ENCODE data around the gene MAU2.

The MAU2 gene, protein sequence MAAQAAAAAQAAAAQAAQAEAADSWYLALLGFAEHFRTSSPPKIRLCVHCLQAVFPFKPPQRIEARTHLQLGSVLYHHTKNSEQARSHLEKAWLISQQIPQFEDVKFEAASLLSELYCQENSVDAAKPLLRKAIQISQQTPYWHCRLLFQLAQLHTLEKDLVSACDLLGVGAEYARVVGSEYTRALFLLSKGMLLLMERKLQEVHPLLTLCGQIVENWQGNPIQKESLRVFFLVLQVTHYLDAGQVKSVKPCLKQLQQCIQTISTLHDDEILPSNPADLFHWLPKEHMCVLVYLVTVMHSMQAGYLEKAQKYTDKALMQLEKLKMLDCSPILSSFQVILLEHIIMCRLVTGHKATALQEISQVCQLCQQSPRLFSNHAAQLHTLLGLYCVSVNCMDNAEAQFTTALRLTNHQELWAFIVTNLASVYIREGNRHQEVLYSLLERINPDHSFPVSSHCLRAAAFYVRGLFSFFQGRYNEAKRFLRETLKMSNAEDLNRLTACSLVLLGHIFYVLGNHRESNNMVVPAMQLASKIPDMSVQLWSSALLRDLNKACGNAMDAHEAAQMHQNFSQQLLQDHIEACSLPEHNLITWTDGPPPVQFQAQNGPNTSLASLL

DNA sequence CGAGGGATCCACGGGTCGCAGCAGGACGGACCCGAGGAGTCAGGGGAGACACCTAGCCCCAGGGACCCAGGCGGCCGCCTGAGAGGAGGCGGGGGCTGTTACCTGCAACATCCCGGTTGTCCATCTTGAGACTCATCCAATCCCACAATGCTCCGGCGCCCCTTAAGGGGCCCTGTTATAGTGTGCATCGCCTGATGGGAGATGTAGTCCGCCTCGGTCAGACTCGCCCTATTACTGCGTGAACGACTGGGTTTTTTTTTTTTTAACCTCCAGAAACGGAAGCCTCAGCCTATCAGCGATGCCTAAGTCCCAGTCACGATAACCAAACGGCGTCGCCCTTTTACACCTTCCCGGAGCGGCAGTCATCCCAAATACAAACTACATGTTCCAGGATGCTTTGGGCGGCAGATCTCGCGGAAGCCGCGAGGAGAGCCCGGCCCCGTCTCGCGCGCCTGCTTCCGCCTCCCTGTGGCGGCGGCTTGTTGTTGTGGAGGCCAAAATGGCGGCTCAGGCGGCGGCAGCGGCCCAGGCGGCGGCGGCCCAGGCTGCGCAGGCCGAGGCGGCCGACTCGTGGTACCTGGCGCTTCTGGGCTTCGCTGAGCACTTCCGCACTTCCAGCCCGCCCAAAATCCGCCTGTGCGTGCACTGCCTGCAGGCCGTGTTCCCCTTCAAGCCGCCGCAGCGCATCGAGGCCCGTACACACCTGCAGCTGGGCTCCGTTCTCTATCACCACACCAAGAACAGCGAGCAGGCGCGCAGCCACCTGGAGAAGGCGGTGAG, at the start of gene MAU2, which contains the start of gene SUGP1:
MAU2 (plus strand) TSS at position 469 of the 780 bp plus-strand sequence; CDS start at position 500, 31 bp downstream.
SUGP1 (minus strand) TSS at position 149 of the 780 bp plus-strand sequence; CDS start at position 136, 13 bp downstream.
- DNase-seq, result peak; percentile 96

DNA sequence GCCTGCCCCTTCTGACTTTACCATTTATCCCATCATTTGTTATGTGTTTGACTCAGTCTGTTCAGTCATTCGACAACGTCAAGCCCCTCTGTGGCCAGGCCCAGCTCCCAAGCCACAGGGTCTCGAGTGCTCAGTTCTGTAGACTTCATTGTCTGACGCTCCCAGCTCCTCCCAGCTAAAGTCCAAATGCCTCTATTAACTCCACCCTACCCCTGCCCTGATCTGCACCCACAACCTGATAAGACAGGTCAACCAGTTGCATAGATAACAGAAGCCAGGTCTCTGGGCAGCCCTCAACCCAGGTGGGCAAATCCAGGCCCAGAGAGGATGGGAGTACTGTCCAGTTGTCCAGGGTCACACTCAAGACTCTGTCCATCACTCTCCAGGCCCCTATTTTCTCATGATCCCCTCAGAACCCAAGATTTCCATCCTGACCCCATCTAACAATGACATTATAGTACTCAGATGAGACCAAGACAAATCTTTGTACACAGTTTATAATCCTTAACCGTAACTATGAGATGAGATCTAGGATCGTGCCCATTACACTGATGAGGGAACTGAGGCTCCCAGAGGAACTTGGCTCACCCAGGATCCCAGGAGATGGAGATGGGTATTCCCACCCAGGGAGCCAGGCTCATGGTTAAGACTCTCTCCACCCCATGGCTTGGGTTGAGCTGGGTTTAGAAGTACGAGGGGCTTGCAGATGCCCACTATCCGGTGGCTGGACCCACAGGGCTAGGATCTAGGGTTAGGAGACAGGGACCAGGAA, 48.6 kb upstream of the MAU2 start:
- DNase-seq, result no peak

DNA sequence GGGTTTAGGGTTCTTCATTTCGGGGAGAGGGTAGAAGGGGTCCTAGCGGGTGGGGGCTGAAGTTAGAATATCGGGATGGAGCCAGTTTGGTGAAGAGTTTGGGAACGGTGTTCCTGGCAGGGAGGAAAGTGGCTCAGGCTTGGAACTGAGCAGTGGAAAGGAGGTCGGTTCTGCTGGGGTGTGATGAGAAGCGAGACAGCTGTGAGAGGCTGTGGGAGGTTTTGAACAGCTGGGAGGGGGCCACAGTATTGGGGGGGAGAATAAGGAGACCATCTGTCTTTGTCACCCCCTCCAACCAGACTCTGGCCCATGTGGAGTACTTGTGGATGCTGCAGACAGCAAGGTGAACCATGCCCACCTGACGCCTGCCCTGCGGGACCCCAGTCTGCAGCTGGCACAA, 46.5 kb upstream of the MAU2 start:
- DNase-seq, result no peak

DNA sequence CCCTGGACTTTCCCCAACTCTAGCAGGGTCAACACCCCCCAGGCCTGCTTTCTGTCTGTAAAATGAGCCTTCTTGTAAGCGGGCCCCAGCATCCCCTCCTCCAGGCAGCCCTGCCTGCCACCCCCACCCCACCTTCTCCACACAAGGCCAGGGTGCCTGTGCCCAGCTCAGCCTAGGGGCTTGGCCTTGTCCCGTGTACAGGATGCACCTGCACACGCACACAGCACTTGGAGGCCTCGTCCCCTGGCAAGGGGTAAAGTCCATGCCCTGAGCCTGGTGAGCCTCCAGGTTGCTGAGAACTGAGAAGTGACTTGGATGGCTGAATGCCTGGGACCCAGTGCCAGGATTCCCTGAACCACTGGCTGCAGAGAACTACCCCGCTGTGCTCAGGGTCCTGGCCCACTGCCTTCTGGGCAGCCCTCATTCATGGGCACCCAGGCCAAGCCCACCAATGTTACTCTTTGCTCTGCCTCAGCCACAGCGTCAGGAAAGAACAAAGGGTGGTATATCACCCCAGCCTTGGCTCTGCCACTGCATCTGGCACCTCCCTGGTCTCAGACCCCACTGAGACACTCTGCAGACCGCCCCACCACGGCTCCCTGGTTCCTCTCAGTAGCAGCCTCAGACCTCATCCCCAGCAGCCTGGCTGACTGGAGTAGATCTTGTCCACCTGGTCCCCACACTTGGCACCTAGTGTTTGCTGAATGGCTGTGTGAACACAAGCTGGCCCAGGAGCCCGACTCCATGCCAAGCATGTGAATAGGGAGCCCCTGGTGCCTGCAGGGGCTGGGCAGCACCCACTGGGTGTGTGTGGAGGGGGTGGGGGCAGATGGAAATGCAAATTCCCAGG, 45.7 kb upstream of the MAU2 start:
- DNase-seq, result no peak

DNA sequence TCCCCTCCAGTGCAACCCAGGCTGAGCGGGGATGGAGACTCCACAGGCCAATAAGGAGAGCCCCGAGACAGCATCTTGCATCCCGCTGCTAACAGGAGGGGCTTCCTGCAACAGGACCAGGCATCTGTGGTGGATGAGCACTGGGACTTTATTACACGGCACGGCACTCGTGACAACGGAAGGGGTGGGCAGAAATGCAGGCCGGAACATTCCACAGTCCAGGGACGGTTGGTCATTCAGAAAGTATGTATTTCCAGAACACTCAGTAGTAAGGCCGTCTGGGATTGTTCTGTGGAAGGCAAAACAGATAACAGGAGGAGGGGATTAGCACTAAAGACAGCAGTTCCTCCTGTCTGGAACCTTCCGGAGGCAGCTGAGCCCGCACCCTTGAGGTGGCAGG, 44.2 kb upstream of the MAU2 start:
- no peak for DNase-seq

DNA sequence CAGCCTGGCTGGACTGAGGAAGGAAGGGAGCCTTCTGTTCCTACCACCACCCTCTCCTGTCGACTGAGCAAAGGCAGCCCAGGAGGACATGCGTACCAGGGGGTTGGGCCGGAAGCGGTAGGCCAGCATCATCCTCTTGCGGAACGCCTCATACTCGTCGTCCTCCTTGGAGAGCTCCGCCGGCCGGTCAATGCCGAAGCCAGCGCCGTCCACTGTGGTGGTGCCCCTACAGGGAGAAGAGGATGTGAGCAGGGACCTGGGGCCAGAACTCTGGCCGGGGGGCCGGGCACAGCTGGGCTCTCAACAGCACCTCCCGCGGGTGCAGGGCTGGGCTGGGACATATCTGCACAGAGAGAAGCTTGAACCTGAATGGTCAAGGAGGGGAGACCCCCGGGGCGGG, 43.8 kb upstream of the MAU2 start:
- no peak for DNase-seq

DNA sequence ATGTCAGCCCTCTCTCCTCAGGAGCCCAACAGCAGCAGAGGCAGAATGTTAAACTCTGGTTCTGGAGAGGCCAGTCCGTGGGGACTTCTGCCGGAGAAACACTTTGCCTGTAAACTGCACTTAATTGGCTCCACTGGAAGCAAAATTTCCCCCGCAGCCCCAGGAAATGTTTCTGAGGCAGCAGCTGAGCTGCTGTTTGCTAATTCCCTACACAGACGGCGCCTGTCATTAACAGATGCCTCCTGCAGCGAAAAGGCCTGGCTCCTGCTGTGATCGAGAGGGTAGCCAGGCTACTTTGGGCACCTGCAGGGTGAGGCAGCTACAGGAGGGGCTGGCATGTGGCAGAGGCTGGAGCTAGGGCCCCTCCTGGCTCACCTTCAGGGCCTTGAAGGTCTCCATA, 42.3 kb upstream of the MAU2 start:
- no peak for DNase-seq

DNA sequence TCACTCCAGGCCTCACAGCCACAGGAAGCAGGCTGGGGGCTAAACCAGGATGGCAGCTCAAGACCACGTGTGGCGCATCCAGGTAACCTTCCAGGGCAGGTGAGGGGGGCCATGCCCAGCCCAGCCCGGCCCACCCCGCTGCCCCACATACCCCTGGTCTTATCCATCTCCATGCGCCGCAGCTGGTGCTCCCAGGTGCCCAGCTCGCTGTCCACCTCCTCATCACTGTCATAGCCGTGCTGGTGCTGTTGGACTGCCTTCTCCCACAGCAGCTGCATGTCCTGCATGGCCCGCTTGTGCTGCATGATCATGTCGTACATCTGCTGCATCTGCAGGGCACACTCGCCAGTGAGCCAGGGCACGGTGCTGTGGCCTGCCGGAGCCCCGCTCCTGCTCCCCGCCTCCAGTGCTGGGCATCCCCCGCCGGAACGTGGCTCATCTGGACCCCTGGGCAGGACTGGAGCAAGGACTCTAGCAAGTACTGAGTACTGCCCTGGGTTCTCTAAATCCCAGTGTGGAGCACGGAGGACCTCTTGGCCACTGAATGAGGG, 41.5 kb upstream of the MAU2 start:
- no peak for DNase-seq

DNA sequence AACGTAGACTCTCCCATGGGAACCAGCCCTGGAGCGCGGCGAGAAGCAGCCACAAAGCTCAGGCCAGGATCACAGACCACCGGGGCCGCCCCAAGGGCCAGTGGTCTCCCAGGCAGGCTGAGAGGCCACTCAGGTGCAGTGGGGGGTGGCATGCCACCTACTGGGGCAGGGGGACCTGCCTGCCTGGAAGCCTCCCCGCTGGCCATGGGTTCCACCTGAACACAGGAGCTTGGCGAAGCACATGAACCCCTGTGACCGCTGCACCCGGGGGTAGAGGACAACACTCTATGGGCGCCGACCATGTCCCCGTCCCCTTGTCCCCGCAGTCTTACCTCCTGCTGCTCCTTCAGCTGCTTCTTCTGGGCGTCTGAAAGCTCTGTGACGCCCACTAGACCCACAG, 40.8 kb upstream of the MAU2 start:
- no peak for DNase-seq

DNA sequence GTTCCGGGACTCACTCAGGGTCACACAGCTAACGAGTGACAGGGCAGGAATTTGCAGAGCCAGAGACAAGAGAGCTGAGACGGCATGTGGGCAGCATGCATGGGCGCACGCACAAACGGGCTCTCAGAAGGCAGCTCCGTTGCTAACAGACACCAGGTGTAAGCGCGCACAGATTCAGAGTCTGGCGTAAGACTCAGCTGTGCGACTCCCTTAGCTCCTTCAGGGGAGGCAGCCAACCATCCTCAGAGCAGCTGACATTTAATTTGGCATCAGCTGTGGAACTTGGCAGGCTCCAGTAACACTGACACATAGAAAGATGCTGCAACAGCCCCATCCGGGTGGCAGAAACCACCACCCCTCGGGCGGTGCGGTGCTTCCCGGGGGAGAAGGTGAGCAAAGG, 40.1 kb upstream of the MAU2 start:
- no peak for DNase-seq

DNA sequence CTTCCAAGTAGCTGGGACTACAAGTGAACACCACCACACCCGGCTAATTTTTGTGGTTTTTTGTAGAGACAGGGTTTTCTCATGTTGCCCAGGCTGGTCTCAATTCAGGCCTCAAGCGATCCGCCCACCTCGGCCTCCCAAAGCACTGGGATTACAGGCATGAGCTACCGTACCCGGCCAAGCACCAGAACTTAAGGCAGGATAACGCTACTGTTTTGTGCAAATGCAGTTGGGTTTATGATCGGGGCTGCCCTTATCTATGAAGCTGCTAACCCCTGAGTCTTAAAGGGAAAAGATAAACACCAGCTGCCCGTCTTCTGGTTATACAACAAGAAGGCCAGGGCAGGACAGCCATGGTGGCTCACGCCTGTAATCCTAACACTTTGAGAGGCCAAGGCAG, 34.9 kb upstream of the MAU2 start:
- no peak for DNase-seq

DNA sequence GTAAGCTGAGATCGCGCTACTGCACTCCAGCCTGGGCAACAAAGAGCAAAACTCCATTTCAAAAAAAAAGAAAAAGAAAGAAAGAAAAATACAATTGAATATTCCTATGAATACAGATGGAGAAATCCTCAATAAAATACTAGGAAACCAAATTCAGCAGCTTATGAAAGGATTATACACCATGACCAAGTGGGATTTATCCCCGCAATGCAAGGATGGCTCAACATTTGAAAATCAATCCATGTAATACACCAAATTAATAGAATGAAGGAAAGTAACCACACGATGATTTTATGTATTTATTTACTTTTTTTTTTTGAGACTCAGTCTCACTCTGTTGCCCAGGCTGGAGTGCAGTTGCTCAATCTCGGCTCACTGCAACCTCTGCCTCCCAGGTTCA, 28.0 kb upstream of the MAU2 start:
- DNase-seq, result no peak

DNA sequence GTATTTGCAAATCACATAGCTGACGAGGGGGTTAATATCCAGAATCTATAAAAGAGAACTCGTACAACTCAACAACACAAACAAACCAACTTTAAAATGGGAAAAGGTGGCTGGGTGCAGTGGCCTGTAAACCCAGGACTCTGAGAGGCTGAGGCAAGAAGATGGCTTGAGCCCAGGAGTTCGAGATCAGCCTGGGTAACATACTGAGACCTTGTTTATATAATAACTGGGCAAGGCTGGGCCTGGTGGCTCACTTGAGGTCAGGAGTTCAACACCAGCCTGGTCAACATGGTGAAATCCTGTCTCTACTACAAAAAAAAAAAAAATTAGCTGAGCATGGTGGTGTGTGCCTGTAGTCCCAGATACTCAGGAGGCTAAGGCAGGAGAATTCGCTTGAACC, 25.7 kb upstream of the MAU2 start:
- DNase-seq, result no peak

DNA sequence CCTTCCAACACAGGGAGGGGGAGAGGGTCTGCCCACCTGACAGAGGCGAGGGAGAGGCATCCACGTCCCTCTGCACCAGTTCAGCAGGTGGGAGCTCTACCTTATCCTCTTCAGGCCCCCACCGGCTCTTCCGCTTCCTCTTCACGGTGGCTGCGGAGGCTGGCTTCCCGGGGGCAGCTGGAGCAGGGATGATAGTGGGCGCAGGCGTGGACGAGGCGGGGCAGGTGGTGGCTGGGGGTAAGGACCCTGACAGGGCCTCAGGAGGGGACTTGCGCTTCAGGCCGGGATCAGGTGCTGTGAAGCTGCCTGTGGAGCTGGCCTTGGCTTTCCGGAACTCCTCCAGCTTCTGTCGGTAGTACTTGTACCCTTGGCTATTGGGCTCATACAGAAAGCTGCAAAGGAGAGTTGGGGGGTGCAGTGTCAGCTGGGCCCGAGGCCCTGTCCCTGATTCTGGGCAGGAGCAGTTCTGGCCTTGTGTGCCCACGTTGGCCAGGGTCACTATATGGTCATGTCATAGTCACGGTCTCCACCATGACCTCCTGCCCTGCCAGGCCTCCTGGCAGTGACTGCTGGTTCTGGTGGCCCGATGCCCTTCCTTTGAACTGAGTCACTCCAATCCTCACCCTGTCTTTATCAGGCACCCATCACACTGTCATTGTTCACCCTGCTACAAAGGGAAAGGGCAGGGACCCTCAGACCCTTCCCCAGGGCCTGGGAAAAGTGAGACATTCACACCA, 23.5 kb upstream of the MAU2 start:
- DNase-seq, result no peak

DNA sequence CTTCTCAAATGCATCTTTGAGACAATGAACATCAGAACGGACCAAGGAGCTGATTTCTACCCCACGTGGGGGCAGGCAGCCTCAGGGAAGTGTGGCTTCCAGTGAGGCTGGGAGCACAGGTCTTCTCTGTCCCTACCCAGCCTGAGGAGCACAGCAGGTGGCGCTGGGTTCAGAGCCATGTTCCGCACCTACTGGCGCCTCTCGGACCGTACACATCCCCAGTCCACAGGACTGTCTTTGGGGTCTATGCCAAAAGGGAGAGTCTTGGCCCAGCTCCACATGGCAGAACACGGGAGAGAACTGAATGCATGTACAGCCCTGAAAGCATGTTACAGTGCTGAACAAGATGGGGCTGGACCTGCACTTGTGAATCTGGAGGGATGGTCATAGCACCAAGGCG, 22.9 kb upstream of the MAU2 start:
- DNase-seq, result no peak

DNA sequence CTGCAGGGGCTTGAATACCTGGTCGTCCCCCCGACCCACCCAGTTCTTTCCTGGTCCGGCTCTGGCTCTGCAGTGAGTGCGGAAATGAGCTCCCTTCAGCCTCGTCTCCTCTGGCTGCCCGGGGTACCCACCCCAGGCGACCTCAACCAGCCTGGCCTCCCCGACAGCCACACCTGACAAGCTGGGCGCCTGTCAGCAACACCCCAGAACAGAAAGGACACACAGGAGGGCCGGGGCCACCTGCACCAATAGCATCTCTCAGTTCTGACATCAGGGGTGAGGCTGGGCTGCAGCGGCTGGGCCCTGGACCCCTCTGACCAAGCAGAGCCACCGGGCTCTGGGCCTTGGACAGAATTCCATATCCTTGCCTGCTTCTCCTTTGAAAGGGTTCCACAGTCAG, 20.0 kb upstream of the MAU2 start:
- no peak for DNase-seq

DNA sequence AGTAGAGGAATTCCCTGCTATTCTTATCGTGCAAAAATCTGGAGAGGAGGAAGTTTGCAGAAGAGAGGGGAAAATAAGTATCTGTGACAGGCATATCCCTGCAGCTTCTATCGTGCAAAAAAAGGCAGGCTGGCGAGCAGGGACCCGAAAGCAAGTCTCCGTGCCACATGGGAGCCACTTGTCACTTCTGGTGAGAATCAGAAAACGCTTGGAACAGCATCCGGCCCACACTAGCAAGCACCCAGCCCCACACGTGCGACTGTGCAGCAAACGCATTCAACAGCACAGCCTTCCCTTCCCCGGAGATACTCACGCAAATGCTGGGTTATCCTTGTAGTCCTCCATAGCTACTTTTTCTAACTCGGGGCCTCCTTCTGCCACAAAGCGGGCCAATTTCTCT, 17.2 kb upstream of the MAU2 start:
- DNase-seq, result no peak

DNA sequence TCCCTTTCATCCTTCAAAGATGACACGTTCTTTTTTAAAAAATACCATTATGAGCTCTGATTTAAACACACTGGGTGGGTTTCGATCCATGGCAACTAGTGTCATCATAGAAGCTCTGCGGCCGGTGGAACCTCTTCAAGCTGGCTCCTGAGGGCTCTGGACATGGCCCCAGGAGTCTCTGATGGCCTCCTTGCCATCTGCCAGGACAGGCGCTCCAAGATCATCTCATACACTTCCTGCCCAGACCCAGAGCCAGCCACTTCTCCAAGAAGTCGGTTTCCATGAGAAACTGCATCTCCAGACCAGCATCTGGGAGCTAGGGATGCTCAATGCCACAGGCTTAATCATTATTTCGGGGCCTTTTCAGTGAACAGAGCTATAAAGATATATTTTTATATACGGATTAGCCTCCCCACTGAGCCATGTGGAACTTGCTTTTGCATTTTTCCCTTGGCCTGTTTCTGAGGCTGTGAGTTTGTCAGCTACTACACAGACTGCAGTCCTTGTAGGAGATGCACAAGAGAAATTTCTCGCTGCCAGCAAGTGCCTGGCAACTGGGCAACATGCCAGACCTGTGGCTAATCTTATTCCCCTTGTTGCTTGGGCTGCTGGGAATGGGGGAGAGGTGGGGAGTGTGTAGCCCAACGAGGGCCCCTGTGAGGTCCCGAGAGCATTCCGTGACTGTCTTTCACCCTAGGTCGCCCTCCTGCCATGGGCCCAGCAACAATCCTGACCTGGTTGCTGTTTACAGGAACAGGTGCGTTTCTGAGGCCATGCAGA, 16.3 kb upstream of the MAU2 start:
- DNase-seq, result no peak

DNA sequence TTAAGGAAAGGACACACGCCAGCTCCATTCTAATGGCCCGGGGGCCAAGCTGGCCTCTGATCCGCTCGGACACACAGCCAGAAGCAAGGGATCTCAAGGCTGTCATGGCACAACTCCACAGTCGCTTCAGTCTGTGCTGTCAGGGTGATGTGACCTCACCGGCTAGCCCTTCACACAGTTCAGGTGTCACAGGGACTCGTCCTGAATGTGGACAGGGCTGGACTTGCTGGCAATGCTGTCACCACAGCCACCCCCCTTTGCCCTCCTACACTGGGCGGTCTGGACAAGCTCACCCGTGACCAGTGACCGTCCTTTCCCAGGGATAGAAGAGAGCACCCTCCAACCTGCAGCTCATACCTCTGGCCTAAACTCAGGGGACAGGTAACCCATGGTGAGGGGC, 15.6 kb upstream of the MAU2 start:
- DNase-seq, result no peak

DNA sequence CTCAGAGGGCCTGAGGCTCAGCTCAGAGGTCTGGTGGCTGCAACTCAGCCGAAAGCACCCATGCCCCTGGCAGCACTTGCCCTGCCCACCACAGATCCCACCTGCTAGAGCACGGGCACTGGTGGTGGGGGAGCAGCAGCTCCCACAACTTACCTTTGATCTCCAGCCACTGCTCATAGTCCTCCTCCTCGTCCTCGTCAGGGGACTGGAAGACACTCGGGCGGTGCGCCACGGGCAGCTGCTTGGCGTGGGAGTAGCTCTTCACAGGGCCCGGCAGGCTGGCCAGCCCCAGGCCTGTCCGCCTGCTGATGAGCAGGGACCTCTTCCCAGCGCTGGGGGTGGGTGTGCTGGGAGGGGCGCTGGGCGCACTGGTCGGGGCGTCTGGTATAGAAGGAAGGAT, 14.9 kb upstream of the MAU2 start:
- no peak for DNase-seq

Data from MV-4-11 (cell line).